IPS DF 4.7 (cell line): ENCODE results near the gene ITIH5.

Experiments used
- DNase-seq: peaks from one replicate; pipeline ENCODE4 v3.0.0-alpha.2; 2013; ENCODE audit warnings: low spot score; ENCODE audit errors: extremely low read depth

ITIH5 gene

DNA sequence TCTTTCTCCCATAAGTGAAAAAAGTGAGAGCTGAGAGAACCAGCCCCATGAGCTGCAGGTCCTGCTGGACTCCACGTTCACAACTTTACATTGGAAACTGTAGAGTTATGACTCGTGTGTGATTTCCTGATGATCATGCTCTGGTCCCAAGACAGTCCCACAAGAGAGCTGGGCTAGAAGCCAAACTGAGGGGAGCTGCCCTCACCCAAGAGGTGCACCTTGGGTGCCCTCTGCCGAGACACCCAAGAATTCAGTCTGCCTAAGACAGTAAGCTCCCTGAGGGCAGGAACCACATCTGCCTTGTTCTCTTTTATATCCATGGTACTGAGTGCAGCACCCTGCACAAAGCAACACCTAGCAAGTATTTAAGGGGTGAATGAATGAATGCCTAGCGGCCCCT is 143.1 kb downstream of the ITIH5 start:
- no peak for DNase-seq

DNA sequence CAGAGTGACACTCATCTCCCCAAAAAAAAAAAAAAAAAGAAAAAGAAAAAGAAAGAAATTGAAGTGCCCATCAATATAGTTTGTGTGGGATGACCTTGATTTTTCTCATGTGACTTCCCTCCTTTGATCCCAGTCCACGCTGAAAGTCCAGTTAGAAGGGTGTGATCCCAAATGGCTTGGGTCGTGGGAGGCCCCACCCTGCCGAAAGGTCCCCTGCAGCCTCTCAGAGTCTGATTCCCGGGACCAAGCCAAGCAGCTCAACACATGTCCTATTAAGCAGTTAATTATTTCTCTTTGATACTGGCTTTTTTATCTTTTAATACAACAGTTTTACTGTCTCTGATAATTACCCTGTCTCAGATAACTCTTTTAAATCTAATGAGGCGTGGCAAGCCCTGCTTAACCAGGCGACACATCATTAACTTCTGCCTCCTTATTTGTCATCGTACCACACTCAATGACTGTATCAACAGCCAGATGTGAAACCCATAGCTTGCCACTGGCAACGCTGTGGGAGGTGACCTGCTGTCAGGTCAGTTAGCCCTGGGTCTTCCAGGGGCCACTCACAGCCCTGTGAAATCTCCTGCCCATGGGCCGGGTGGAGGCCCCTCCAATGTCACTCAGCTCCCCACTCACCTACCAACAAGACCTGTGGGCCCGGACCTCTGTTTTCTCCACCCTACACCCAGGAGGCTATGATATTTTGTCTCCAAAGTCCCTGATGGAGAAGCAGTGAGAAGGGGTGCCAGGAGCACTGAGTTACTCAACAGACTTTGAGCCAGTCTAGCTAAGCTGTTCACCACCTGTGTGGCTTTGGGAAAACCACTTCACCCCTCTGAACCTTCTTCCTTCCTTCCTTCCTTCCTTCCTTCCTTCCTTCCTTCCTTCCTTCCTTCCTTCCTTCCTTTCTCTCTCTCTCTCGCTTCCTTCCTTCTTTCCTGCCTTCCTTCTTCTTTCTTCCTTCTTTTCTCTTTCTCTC is 146.0 kb downstream of the ITIH5 start:
- no peak for DNase-seq

DNA sequence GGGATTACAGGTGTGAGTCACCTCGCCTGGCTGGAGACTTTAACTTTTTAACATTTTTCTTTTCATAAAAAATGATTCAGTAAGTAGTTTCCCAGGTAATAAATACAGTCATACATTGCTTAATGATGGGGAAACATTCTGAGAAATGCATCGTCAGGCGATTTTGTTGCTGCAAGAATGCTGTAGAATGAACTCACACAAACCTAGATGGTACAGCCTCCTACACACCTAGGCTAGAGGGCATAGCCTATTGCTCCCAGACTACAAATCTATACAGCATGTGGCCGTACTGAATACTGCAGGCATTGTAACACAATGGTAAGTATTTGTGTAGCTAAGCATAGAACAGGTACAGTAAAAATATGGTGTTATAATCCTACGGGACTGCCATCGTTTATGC is 147.4 kb downstream of the ITIH5 start:
- no peak for DNase-seq

DNA sequence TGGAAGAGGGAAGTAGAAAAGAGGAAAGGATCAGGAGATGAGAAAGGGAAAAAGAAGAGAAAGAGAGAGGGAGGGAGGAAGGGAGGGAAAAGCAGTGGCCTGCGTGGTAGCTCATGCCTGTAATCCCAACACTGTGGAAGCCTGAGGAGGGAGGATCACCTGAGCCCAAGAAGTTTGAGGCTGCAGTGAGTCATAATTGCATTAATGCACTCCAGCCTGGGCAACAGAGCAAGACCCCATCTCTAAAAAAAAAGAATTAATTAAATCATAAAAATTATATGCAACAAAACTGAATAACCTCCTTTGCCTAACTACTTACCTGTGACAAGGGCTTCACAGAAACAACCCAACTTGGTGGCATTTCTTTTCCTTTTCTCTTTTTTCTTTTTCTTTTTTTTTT is 148.1 kb downstream of the ITIH5 start:
- DNase-seq: no peak

DNA sequence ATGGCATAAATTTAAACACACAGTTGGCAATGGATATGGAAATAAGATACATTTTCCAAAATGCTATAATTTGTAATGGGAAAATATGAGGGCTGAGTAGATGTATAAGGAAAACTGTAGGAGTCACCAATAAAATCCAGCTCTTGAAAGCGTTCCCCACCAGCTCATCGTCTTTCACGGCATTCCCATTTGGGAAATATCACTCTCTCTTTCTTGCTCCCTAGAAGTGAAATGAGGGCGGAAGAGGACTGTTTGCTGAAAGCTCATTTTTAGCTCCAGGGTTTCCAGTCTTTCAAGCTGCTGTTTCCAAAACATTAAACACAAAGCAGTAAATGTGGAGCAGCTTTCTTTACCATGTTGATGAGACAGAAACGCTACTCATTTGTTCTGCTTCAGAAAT is 151.3 kb downstream of the ITIH5 start:
- DNase-seq: no peak

DNA sequence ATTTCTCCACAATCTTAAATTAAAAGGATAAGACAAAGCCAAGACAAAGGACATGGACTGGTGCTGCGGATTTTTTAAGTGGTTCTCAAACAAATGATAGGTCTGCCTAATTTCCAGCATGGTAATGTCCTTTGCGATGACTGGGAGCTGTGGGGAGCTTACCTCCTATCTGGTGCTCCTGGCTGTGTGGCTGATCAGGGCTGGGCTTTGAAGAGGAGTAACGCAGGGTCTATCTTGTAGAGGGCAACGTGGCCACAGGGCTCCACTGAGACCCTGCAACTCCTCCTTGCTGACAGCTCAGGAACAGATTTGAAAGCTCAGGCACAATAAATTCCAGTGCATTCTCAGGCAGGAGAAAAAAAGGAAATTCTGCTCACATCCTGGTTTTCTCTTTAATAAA is 152.8 kb downstream of the ITIH5 start:
- no peak for DNase-seq

DNA sequence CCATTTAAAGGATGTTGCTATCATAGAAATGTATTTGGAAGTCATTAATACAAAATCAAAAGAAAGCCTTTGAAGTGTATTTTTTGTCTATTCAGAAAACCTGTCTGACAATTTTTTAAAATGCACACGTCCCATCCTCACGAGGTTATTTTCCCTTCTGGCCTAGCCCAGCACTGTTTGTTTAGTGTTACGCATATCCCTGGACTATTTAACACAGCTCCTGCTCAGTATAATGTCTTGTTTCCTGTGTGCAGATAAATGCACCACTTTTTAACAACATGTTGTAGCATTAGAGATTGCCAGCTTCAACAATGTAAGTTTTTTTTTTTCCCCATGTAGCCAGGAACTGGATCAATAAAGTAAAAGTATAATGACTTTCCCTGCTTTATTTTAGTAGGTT is 153.3 kb downstream of the ITIH5 start:
- no peak for DNase-seq

DNA sequence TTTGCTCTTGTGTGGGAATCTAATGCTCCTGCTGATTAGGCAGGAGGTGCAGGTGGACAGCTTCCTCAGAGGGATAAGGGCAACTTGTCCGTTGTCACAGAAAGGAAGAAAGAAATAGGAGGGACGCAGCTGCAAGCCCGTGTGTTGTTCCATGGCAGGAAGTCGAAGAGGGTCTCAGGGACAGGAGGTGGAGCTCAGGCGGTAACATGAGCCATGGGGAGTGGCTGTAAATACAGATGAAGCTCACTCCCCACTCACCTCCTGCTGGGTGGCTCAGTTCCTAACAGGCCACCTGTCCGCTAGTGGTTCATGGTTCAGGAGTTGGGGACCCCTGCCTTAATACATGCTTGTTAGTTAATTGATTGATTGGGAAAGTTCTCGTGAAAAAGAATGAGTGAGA is 154.3 kb downstream of the ITIH5 start:
- DNase-seq: no peak

DNA sequence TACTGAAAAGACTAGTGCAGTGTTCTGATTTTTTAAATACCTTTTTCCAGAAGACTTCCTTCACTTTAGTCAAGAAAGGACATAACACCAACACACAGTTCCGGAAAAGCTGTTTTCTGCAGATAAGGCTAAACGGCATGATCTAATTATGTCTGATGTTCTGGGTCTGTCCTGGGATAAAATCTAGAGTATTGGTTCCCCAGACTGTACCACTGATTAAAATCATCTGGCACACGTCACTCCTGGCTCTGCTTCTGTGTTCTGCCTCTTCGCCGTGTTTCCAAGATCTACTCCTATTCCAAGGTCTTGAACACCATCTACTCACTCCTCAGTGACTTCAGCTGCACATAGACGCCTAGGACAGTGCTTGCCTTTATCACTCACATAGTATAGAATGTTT is 155.2 kb downstream of the ITIH5 start:
- DNase-seq: no peak
